ENCODE results near the gene TCHHL1.

The TCHHL1 gene

DNA sequence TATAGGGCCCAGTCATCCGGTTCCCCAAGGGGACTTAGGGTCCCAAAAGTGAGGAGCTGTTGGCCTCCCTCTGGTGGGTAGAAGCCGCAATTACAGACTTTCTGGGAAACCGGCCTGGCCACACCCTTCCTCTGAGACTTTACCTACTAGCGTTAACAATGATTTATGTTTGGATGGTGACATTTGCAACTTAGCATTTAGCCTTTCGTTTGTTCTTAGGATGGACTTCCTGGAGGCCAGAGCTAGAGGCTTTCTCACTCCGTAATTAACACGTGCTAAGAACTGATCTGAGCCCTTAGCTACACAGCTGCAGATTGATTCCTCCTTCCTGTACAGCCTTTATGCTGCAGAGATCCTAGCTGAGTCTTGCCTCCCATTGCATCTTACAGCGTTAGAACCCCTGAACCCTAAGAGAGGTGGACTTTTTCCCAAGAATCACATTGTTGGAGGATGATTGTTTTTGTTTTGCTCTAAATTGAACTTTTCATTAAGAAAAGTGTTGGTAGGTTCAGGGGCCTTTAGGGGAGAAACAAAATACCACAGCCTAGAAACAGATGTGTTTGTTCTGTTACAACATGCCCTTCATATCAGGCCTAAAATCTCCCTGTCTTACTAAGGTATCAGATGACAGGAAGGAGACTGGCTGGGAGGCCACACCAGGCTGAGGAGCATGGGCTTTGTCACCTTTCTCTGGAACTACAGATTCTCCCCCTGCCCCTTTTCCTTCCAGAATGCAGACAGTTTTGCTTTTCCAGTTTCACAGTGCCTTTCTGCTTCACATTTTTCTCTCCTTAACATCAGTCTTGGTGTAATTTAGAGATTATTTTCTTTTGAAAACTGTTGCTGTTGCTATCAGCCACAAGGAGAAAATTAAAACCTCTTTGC lies 54.0 kb downstream of the TCHHL1 start:
- peak; percentile 81 for DNase-seq (ENCODE audit: low read depth)
- H3K4me3 ChIP-seq (ENCODE audit: control insufficient read depth, low read depth, low read length), result peak overlapping the region; percentile 97
- TF ChIP-seq CTCF (conservative IDR thresholded peaks at IDR 0.05; ENCODE audit: control insufficient read depth, insufficient read depth, low read depth, low read length), result peak; percentile 76

- DNase-seq (ENCODE audit: low read depth), result no peak
- peak overlapping the region; percentile 97 for H3K4me3 ChIP-seq (ENCODE audit: control insufficient read depth, low read depth, low read length)
- no peak for TF ChIP-seq CTCF (conservative IDR thresholded peaks at IDR 0.05; ENCODE audit: control insufficient read depth, insufficient read depth, low read depth, low read length)
Observed at GRCh38 chr1:152034324-152034653, 54.6 kb downstream of the TCHHL1 start.

All from fibroblast of mammary gland (primary cell).